ENCODE data around the gene JAK3. TPM values are rescaled to one million over a fixed set of nuclear protein-coding genes. Genes with fewer than 3 reads are reported as not detected.

Gene JAK3
- total and polyA plus RNA-seq, 2 donors (not counting 1 experiment from before 2014, with no cell fraction given), result 1.1 to 1.2 TPM

DNA sequence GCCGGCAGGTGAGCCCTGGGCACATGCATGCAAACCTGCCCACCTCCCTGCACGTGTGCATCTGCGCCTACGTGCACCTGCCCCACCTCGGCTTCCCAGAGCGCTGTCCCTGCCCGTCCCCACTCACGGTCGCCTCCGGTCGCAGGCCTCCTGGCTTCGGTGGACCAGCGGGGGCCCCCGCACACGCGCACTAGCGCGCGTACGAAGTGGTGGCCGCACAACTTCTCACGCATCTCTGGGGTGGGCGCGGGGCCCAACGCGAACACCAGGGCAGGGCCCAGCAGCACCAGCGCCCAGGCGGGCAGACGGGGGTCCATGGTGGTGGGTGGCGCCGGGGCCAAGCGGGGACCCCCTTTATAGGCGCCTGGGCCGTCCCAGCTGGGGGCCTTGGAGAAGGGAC lies 26.6 kb downstream of the JAK3 start, which contains the start of gene INSL3:
TSS of gene INSL3 (minus strand) at position 330 of the 400 bp plus-strand sequence. CDS start at position 317, 13 bp downstream.
- Histone ChIP-seq H3K79me2 (ENCODE audit: control insufficient read depth, insufficient read depth, low read length) (no peaks in the 10 kb centered on the region), H3K27ac (ENCODE audit: insufficient read depth, low read length) (no peak within 1 kb of the TSS), H3K4me1 (ENCODE audit: control insufficient read depth, extremely low read depth, insufficient read depth, low read length) (no peaks in the 10 kb centered on the region), H4K20me1 (ENCODE audit: control insufficient read depth, extremely low read depth, insufficient read depth, low read length) (no peaks in the 10 kb centered on the region), H3K36me3 (ENCODE audit: control insufficient read depth, insufficient read depth, low read length) (no peaks in the 10 kb centered on the region), H3K9ac (ENCODE audit: insufficient read depth, low read length) (no peak within 1 kb of the TSS), H3K27me3 (ENCODE audit: control insufficient read depth, insufficient read depth, low read length) (peaks cover 4% of the 10 kb centered on the region), H2AFZ (ENCODE audit: low read length) (no peak within 1 kb of the TSS), H3K4me3 (replicated peaks in 1 of 4; ENCODE audit: control extremely low read depth in 1 of 4, insufficient read depth in 1 of 4, low read depth in 3 of 4, low read length in 4 of 4) (no peak within 1 kb of the TSS), H3K9me3 (ENCODE audit: control insufficient read depth, insufficient read depth, low read depth, low read length) (no peaks in the 10 kb centered on the region), H3K4me2 (ENCODE audit: extremely low read depth, insufficient read depth, low read length) (no peak within 1 kb of the TSS)
- TF ChIP-seq EZH2 (IDR thresholded peaks at IDR 0.05; ENCODE audit: low read length, missing control alignments), result no peak
- no peak for TF ChIP-seq CTCF (conservative IDR thresholded peaks at IDR 0.05 in 1 of 2, IDR thresholded peaks at IDR 0.05 in 1 of 2; ENCODE audit: low read depth in 1 of 2, low read length in 2 of 2)
- DNase-seq (ENCODE audit: low read depth in 2 of 2), result no peak

DNA sequence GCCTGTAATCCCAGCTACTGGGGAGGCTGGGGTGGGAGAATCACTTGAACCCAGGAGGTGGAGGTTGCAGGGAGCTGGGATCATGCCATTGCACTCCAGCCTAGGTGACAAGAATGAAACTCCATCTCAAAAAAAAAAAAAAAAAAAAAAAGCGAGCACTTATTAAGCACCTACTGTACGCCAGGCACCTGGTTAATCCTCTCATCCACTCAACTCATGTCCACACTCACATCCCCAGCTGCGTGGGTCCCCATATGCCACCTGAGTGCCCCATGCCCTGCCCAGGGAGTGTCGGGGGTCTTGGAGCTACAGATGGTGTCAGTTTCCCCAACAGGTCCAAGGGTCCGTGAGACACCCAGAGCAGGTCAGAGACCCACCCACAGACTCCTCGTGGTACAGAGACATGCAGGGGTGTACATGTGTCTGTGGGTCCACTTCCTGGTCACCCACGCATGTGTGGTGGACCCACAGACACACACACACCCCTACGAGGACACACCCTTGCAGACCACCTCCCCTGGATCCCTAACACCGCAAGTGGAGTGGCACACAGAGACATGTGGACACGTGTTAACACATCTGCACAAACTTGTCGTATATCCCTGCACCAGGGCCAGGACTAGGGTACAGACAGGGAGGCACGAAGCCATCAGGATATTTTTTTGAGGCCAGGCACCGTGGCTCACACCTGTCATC lies 30.0 kb downstream of the JAK3 start:
- Histone ChIP-seq H3K27me3 (ENCODE audit: control insufficient read depth, insufficient read depth, low read length) (no peaks in the 10 kb centered on the region), H3K9me3 (ENCODE audit: control insufficient read depth, insufficient read depth, low read depth, low read length) (no peaks in the 10 kb centered on the region), H3K4me2 (ENCODE audit: extremely low read depth, insufficient read depth, low read length) (no peak overlapping the region), H3K36me3 (ENCODE audit: control insufficient read depth, insufficient read depth, low read length) (no peaks in the 10 kb centered on the region), H2AFZ (ENCODE audit: low read length) (no peak overlapping the region), H4K20me1 (ENCODE audit: control insufficient read depth, extremely low read depth, insufficient read depth, low read length) (no peaks in the 10 kb centered on the region), H3K27ac (ENCODE audit: insufficient read depth, low read length) (no peak overlapping the region), H3K79me2 (ENCODE audit: control insufficient read depth, insufficient read depth, low read length) (no peaks in the 10 kb centered on the region), H3K9ac (ENCODE audit: insufficient read depth, low read length) (no peak overlapping the region), H3K4me1 (ENCODE audit: control insufficient read depth, extremely low read depth, insufficient read depth, low read length) (no peaks in the 10 kb centered on the region), H3K4me3 (replicated peaks in 1 of 4; ENCODE audit: control extremely low read depth in 1 of 4, insufficient read depth in 1 of 4, low read depth in 3 of 4, low read length in 4 of 4) (no peak overlapping the region)
- TF ChIP-seq EZH2 (IDR thresholded peaks at IDR 0.05; ENCODE audit: low read length, missing control alignments) (no peak), CTCF (conservative IDR thresholded peaks at IDR 0.05 in 1 of 2, IDR thresholded peaks at IDR 0.05 in 1 of 2; ENCODE audit: low read depth in 1 of 2, low read length in 2 of 2) (no peak)
- no peak for DNase-seq (ENCODE audit: low read depth in 2 of 2)

- no peak for DNase-seq (ENCODE audit: low read depth in 2 of 2)
- Histone ChIP-seq H3K36me3 (ENCODE audit: control insufficient read depth, insufficient read depth, low read length) (no peaks in the 10 kb centered on the region), H4K20me1 (ENCODE audit: control insufficient read depth, extremely low read depth, insufficient read depth, low read length) (no peaks in the 10 kb centered on the region), H3K4me1 (ENCODE audit: control insufficient read depth, extremely low read depth, insufficient read depth, low read length) (no peaks in the 10 kb centered on the region), H3K4me3 (replicated peaks in 1 of 4; ENCODE audit: control extremely low read depth in 1 of 4, insufficient read depth in 1 of 4, low read depth in 3 of 4, low read length in 4 of 4) (no peak overlapping the region), H3K79me2 (ENCODE audit: control insufficient read depth, insufficient read depth, low read length) (no peaks in the 10 kb centered on the region), H3K27ac (ENCODE audit: insufficient read depth, low read length) (no peak overlapping the region), H2AFZ (ENCODE audit: low read length) (no peak overlapping the region), H3K27me3 (ENCODE audit: control insufficient read depth, insufficient read depth, low read length) (no peaks in the 10 kb centered on the region), H3K9me3 (ENCODE audit: control insufficient read depth, insufficient read depth, low read depth, low read length) (no peaks in the 10 kb centered on the region), H3K9ac (ENCODE audit: insufficient read depth, low read length) (no peak overlapping the region), H3K4me2 (ENCODE audit: extremely low read depth, insufficient read depth, low read length) (no peak overlapping the region)
- TF ChIP-seq CTCF (conservative IDR thresholded peaks at IDR 0.05 in 1 of 2, IDR thresholded peaks at IDR 0.05 in 1 of 2; ENCODE audit: low read depth in 1 of 2, low read length in 2 of 2) (no peak), EZH2 (IDR thresholded peaks at IDR 0.05; ENCODE audit: low read length, missing control alignments) (no peak)
These were observed 35.7 kb downstream of the JAK3 start for GRCh38 chr19:17812099-17812498.
